WTC11 (cell line): Measurements from ENCODE around the gene NDUFS2. TPM values are rescaled to one million over a fixed set of nuclear protein-coding genes. Genes with fewer than 3 reads are reported as not detected.

Experiments
- ATAC-seq: fragments of 200-7000 bp; cut with Tn5 transposase; 2 replicates; pipeline ENCODE4 v1.10.0; 2021; ENCODE audit warnings: mild to moderate bottlenecking, moderate library complexity
- CTCF ChIA-PET: fragments of 300-600 bp; sonication (Branson Sonifier 250); formaldehyde crosslinking; loops from one replicate; lab custom pipeline; 2021; ENCODE audit warnings: antibody characterized with exemption; lab: Charles Lee
- POLR2A ChIA-PET: fragments of 350-600 bp; sonication (Branson Sonifier 250); formaldehyde crosslinking; loops from one replicate; lab custom pipeline; 2021; ENCODE audit warnings: antibody characterized with exemption; lab: Charles Lee
- DNase-seq: peaks from one replicate; pipeline ENCODE4 v3.0.0; 2021; ENCODE audit warnings: low spot score
- H3K27ac Mint-ChIP-seq: 2 replicates; pipeline ENCODE4 v1.8.0; 2021; ENCODE audit warnings: mixed read lengths
- H3K27me3 Mint-ChIP-seq: 2 replicates; pipeline ENCODE4 v1.8.0; 2021; ENCODE audit warnings: low read depth, mild to moderate bottlenecking, moderate library complexity, mixed read lengths
- H3K36me3 Mint-ChIP-seq: 2 replicates; pipeline ENCODE4 v1.8.0; 2021; ENCODE audit warnings: mixed read lengths
- H3K4me1 Mint-ChIP-seq: 2 replicates; pipeline ENCODE4 v1.8.0; 2022; ENCODE audit warnings: mixed read lengths
- H3K4me3 Mint-ChIP-seq: 2 replicates; pipeline ENCODE4 v1.8.0; 2021; ENCODE audit warnings: mild to moderate bottlenecking, moderate library complexity, mixed read lengths
- H3K9me3 Mint-ChIP-seq: 2 replicates; pipeline ENCODE4 v1.8.0; 2021; ENCODE audit warnings: mixed read lengths
- EMX1 ChIP-seq: fragments of 250-450 bp; sonication (Bioruptor Pico); IDR thresholded peaks from 2 replicates; pipeline ENCODE4 v1.8.0; 2021; ENCODE audit warnings: mild to moderate bottlenecking
- FOXP1 ChIP-seq: sonication (generic); formaldehyde crosslinking; IDR thresholded peaks from 2 replicates; pipeline ENCODE4 v1.8.0; 2022; ENCODE audit warnings: missing genetic modification reagents, mild to moderate bottlenecking, moderate library complexity, borderline replicate concordance
- HMGA2 ChIP-seq: fragments of 250-450 bp; sonication (Bioruptor Pico); IDR thresholded peaks from 2 replicates; pipeline ENCODE4 v1.4.0; 2021; ENCODE audit warnings: mild to moderate bottlenecking, moderate library complexity
- NFATC4 ChIP-seq: fragments of 250-450 bp; sonication (Bioruptor Pico); IDR thresholded peaks from 2 replicates; pipeline ENCODE4 v1.9.0; 2021; ENCODE audit warnings: mild to moderate bottlenecking
- NR3C1 ChIP-seq: sonication (generic); formaldehyde crosslinking; conservative IDR thresholded peaks from 2 replicates; pipeline ENCODE4 v1.8.1; 2023; ENCODE audit warnings: low read depth, mild to moderate bottlenecking, missing genetic modification reagents
- OVOL2 ChIP-seq: fragments of 250-450 bp; sonication (Bioruptor Pico); IDR thresholded peaks from 2 replicates; pipeline ENCODE4 v1.9.0; 2021; ENCODE audit warnings: mild to moderate bottlenecking, borderline replicate concordance
- ZNF138 ChIP-seq: sonication (generic); formaldehyde crosslinking; conservative IDR thresholded peaks from 2 replicates; pipeline ENCODE4 v1.8.1; 2022; ENCODE audit warnings: mild to moderate bottlenecking, moderate library complexity, missing genetic modification reagents
- total RNA-seq: library from RNA; stranded (reverse); gene quantifications from 3 replicates; pipeline ENCODE4 v1.2.3, GENCODE V29; 2021
- TF ChIP-seq, protein P1 (sequence below): fragments of 250-450 bp; sonication (Bioruptor Pico); conservative IDR thresholded peaks from 2 replicates; pipeline ENCODE4 v1.9.0; 2021; ENCODE audit warnings: mild to moderate bottlenecking
- TF ChIP-seq, protein P2 (sequence below): sonication (generic); formaldehyde crosslinking; IDR thresholded peaks from 2 replicates; pipeline ENCODE4 v1.8.0; 2022; ENCODE audit warnings: missing genetic modification reagents
- TF ChIP-seq, protein P3 (sequence below): sonication (generic); formaldehyde crosslinking; IDR thresholded peaks from 2 replicates; pipeline ENCODE4 v1.8.1; 2023; ENCODE audit warnings: mild to moderate bottlenecking, missing genetic modification reagents, borderline replicate concordance
- TF ChIP-seq, protein P4 (sequence below): sonication (generic); formaldehyde crosslinking; IDR thresholded peaks from 2 replicates; pipeline ENCODE4 v1.8.0; 2023; ENCODE audit warnings: mild to moderate bottlenecking, missing genetic modification reagents
- TF ChIP-seq, protein P5 (sequence below): fragments of 250-450 bp; sonication (Bioruptor Pico); IDR thresholded peaks from 2 replicates; pipeline ENCODE4 v1.9.0; 2021; ENCODE audit warnings: mild to moderate bottlenecking
- TF ChIP-seq, protein P6 (sequence below): sonication (generic); formaldehyde crosslinking; conservative IDR thresholded peaks from 2 replicates; pipeline ENCODE4 v1.8.1; 2023; ENCODE audit warnings: mild to moderate bottlenecking, low read depth, missing genetic modification reagents, moderate library complexity

The NDUFS2 gene
- total RNA-seq, 1 experiment from 2014 or later, result 108 TPM

DNA sequence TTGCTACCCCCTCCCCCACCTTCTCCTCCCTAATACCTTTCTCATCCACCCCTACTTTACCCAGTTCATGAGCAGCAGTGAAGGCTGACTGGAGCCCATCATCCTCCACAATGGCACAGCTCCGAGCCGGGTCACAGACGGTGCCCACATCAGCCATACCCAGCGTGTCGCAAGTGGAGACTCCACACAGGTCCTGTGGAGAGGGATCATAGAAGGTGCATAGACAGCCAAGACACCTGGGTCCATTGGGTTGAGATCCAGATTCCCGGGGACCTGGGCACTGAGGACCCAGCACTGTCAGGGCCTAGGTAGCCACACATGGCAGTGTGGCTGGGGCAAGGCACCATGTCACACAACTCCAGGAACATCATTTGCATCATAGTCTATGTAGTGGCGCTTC is 6.1 kb upstream of the NDUFS2 start (continued):
- TF ChIP-seq, protein P1, sequence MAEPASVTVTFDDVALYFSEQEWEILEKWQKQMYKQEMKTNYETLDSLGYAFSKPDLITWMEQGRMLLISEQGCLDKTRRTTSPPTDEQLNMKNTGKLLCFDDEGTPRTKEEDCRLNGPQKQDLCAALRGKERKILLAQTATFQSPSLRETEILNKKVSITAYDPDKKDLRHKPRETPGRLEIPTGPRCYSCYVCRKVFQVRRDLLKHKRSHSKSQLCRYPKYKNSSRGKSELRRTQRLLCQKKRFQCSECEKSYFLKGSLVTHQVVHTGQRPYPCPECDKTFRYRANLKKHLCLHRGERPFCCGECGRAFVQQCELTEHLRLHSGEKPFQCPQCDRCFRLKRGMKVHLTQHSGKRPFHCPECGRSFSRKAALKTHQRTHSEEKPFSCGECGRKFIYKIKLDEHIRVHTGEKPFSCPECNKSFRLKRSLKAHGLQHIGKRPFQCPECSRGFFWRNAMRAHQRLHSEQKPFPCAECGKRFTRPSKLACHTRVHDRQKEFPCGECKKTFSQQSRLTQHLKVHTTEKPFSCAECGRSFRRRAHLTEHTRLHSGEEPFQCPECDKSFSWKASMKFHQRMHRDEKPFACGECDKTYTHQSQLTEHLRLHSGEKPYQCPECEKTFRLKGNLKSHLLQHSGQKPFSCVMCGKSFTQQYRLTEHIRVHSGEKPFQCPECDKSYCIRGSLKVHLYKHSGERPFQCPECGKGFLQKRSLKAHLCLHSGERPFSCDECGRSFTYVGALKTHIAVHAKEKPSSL (CRISPR knock-in tag), result no peak
- TF ChIP-seq, protein P2, sequence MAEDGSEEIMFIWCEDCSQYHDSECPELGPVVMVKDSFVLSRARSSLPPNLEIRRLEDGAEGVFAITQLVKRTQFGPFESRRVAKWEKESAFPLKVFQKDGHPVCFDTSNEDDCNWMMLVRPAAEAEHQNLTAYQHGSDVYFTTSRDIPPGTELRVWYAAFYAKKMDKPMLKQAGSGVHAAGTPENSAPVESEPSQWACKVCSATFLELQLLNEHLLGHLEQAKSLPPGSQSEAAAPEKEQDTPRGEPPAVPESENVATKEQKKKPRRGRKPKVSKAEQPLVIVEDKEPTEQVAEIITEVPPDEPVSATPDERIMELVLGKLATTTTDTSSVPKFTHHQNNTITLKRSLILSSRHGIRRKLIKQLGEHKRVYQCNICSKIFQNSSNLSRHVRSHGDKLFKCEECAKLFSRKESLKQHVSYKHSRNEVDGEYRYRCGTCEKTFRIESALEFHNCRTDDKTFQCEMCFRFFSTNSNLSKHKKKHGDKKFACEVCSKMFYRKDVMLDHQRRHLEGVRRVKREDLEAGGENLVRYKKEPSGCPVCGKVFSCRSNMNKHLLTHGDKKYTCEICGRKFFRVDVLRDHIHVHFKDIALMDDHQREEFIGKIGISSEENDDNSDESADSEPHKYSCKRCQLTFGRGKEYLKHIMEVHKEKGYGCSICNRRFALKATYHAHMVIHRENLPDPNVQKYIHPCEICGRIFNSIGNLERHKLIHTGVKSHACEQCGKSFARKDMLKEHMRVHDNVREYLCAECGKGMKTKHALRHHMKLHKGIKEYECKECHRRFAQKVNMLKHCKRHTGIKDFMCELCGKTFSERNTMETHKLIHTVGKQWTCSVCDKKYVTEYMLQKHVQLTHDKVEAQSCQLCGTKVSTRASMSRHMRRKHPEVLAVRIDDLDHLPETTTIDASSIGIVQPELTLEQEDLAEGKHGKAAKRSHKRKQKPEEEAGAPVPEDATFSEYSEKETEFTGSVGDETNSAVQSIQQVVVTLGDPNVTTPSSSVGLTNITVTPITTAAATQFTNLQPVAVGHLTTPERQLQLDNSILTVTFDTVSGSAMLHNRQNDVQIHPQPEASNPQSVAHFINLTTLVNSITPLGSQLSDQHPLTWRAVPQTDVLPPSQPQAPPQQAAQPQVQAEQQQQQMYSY, result no peak
- TF ChIP-seq NR3C1, result no peak
- no peak for TF ChIP-seq ZNF138
- TF ChIP-seq, protein P3, sequence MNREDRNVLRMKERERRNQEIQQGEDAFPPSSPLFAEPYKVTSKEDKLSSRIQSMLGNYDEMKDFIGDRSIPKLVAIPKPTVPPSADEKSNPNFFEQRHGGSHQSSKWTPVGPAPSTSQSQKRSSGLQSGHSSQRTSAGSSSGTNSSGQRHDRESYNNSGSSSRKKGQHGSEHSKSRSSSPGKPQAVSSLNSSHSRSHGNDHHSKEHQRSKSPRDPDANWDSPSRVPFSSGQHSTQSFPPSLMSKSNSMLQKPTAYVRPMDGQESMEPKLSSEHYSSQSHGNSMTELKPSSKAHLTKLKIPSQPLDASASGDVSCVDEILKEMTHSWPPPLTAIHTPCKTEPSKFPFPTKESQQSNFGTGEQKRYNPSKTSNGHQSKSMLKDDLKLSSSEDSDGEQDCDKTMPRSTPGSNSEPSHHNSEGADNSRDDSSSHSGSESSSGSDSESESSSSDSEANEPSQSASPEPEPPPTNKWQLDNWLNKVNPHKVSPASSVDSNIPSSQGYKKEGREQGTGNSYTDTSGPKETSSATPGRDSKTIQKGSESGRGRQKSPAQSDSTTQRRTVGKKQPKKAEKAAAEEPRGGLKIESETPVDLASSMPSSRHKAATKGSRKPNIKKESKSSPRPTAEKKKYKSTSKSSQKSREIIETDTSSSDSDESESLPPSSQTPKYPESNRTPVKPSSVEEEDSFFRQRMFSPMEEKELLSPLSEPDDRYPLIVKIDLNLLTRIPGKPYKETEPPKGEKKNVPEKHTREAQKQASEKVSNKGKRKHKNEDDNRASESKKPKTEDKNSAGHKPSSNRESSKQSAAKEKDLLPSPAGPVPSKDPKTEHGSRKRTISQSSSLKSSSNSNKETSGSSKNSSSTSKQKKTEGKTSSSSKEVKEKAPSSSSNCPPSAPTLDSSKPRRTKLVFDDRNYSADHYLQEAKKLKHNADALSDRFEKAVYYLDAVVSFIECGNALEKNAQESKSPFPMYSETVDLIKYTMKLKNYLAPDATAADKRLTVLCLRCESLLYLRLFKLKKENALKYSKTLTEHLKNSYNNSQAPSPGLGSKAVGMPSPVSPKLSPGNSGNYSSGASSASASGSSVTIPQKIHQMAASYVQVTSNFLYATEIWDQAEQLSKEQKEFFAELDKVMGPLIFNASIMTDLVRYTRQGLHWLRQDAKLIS (CRISPR knock-in tag), result no peak
- TF ChIP-seq EMX1 (CRISPR knock-in tag), result no peak
- TF ChIP-seq HMGA2 (CRISPR knock-in tag), result no peak
- TF ChIP-seq NFATC4 (CRISPR knock-in tag), result no peak
- TF ChIP-seq, protein P4, sequence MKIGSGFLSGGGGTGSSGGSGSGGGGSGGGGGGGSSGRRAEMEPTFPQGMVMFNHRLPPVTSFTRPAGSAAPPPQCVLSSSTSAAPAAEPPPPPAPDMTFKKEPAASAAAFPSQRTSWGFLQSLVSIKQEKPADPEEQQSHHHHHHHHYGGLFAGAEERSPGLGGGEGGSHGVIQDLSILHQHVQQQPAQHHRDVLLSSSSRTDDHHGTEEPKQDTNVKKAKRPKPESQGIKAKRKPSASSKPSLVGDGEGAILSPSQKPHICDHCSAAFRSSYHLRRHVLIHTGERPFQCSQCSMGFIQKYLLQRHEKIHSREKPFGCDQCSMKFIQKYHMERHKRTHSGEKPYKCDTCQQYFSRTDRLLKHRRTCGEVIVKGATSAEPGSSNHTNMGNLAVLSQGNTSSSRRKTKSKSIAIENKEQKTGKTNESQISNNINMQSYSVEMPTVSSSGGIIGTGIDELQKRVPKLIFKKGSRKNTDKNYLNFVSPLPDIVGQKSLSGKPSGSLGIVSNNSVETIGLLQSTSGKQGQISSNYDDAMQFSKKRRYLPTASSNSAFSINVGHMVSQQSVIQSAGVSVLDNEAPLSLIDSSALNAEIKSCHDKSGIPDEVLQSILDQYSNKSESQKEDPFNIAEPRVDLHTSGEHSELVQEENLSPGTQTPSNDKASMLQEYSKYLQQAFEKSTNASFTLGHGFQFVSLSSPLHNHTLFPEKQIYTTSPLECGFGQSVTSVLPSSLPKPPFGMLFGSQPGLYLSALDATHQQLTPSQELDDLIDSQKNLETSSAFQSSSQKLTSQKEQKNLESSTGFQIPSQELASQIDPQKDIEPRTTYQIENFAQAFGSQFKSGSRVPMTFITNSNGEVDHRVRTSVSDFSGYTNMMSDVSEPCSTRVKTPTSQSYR (CRISPR knock-in tag), result no peak
- TF ChIP-seq OVOL2, result no peak
- TF ChIP-seq, all 79 proteins: peak for 0

DNA sequence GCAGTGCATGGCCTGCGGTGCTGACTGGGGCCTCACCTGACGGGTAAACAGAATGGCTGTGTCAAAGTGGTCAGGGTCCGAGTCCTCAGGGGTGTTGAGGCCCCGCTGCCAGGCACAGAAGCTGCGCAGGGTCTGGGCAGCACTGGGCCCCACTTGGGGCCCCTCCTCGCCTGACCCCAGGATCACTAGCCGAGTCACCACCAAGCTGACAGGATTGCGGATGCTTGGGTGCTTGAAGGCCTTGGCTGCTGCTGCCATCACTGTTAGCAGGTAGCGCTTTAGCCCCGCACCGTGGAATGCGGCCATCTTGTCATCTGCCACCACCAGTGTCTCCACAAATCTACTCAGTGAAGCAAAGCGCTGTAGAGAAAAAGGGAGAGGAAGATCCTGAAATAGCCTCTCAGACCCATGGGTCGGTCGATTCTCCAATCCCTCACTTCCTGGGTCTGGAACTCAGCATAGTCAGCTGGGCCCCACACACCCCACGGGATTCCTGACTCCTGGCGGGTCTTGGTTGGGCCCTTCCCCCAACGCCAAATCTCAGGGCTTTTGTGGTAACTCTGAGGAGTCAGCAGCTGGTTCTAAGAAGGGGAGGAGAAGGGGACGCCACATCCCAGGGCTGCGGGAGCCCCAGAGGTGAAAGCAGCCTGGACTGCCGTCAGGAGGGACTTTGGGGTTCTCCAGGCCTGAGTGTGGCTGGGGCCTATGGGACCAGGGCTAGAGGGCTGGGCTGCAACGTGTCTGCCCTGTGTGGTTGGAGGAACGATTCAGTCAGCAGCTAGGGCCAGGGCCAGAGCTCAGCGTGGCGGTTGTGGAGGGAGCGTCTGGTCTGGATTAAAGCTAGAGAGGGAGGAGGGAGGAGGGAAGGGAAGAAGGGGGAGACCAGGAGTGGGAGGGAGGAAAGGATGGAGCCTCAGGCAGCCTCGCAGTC is 5.4 kb upstream of the NDUFS2 start:
- ATAC-seq (no peak), DNase-seq (no peak)
- Mint-ChIP-seq H3K27ac (no peak overlapping the region), H3K9me3 (no peaks in the 10 kb centered on the region), H3K27me3 (no peaks in the 10 kb centered on the region), H3K36me3 (0 out of 2 replicates have a peak, but pooled peaks cover 1% of the 10 kb centered on the region), H3K4me1 (peaks cover 56% of the 10 kb centered on the region), H3K4me3 (peak overlapping the region; percentile 62)
- TF ChIP-seq, protein P5, sequence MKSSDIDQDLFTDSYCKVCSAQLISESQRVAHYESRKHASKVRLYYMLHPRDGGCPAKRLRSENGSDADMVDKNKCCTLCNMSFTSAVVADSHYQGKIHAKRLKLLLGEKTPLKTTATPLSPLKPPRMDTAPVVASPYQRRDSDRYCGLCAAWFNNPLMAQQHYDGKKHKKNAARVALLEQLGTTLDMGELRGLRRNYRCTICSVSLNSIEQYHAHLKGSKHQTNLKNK, result no peak
- TF ChIP-seq, protein P6, sequence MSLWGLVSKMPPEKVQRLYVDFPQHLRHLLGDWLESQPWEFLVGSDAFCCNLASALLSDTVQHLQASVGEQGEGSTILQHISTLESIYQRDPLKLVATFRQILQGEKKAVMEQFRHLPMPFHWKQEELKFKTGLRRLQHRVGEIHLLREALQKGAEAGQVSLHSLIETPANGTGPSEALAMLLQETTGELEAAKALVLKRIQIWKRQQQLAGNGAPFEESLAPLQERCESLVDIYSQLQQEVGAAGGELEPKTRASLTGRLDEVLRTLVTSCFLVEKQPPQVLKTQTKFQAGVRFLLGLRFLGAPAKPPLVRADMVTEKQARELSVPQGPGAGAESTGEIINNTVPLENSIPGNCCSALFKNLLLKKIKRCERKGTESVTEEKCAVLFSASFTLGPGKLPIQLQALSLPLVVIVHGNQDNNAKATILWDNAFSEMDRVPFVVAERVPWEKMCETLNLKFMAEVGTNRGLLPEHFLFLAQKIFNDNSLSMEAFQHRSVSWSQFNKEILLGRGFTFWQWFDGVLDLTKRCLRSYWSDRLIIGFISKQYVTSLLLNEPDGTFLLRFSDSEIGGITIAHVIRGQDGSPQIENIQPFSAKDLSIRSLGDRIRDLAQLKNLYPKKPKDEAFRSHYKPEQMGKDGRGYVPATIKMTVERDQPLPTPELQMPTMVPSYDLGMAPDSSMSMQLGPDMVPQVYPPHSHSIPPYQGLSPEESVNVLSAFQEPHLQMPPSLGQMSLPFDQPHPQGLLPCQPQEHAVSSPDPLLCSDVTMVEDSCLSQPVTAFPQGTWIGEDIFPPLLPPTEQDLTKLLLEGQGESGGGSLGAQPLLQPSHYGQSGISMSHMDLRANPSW, result no peak
- no peak for TF ChIP-seq NR3C1
- TF ChIP-seq FOXP1, result 0 out of 2 replicates have a peak, but pooled peaks have one; percentile 43
- ChIA-PET POLR2A (no interaction called here), CTCF (interaction anchor here (0.6 to 3.3 kb wide), 7 partner anchors 9 to 109 kb away, joined by 3 to 19 read pairs (median 4); partner anchors contain the start of genes PPOX and TOMM40L)
